Stimulated activated naive CD8-positive, alpha-beta T cell treated with anti-CD3 and anti-CD28 coated beads, Interleukin-15, amount 100 ng/mL, for 72 hours (primary cell): Measurements from ENCODE around the gene TCEANC2.
A peak's percentile ranks its signal among the peaks of the same experiment; 100 is the strongest.
"Not testable (repeated sequence)": the region's sequence is repeated elsewhere in the genome, so short reads cannot be mapped to it uniquely, and the experiment has no call there.

Experiments used
- ATAC-seq: fragments of 150-1000 bp; cut with Tn5 transposase; 2 replicates; pipeline ENCODE4 v1.10.0; 2021; ENCODE audit warnings: mild to moderate bottlenecking, moderate library complexity
- DNase-seq, 2 donors: peaks; one replicate each; pipeline ENCODE4 v3.0.0; 2021 to 2022
- H3K27ac Mint-ChIP-seq, 2 donors: one replicate each; pipeline ENCODE4 v1.8.0; 2022; ENCODE audit warnings: mild to moderate bottlenecking in 2 of 2, mixed read lengths in 2 of 2, moderate library complexity in 2 of 2
- H3K27me3 Mint-ChIP-seq: one replicate; pipeline ENCODE4 v1.8.0; 2022; ENCODE audit warnings: mixed read lengths
- H3K4me1 Mint-ChIP-seq: one replicate; pipeline ENCODE4 v1.8.0; 2022; ENCODE audit warnings: mild to moderate bottlenecking, mixed read lengths
- H3K4me3 Mint-ChIP-seq, 2 donors: one replicate each; pipeline ENCODE4 v1.8.0; 2022; ENCODE audit warnings: mild to moderate bottlenecking in 2 of 2, mixed read lengths in 2 of 2, moderate library complexity in 1 of 2
- H3K9me3 Mint-ChIP-seq, 2 donors: one replicate each; pipeline ENCODE4 v1.8.0; 2022; ENCODE audit warnings: mixed read lengths in 2 of 2

TCEANC2 gene

DNA sequence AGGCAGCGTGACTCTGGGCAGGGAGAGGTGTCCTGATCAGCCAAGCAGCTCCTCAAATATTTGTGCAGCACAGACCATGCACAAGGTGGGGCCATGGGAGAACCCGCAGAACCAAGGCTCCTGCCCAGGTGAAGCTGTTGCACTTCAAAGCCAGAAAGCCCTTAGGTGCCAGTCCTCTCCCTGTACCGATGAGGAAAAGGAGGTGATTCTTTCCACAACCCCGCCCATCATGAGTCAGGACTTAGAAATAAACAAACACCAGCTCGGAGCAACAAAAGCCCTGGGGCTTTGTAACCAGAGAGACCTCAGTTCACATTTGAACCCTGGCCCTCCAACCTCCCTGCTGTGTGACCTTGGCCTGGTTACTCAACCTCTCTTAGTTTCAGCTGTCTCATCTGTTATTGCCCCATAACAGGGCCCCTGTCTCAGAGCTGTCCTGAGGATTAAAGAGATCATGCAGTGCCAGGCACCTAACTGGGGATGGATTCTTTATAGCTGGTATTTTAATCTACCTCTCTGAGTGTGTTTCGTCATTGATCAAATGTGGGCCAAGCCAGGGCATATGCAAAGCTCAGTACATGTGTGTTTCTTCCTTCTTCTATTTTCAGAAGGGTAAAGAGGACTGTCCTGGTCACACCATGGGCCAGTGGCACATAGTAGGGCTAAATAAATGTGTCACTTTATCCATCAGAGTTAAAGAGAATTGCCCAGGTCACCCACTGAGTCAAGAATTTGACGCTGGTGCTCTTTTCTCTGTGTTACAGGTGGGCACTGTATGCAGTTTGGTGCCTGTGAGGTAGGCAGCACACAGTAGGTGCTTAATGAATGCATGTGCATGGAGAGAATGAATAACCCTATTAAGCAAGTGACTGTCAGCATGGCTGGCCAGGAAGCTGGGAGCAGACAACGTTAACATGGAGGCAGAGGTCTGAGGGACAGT is 36.8 kb upstream of the TCEANC2 start:
- ATAC-seq (no peak), DNase-seq (no peak)
- Mint-ChIP-seq H3K9me3 (no peaks in the 10 kb centered on the region), H3K27ac (peak overlapping the region; percentile 27 to 50), H3K4me3 (no peak overlapping the region), H3K27me3 (peaks cover 14% of the 10 kb centered on the region), H3K4me1 (no peaks in the 10 kb centered on the region)

DNA sequence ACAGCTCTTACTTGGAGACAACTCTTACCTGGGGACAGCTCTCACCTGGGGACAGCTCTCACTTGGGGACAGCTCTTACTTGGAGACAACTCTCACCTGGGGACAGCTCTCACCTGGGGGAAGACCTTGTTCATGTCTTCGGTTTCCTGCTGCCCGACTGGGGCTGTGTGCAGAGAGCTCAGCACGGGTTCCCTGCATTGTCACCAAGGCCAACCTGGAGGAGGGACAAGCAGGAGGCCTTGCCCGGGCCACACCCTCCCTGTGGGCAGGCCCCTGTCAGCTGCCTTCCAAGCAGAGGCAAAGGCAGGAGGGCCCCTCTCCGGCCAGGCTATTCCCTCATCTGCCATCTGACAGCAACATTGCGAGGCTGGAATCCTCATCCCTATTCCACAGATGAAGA is 35.4 kb upstream of the TCEANC2 start, which contains the start of gene LDLRAD1:
TSS of gene LDLRAD1 (minus strand) at position 208 of the 400 bp plus-strand sequence. CDS start at position 134, 74 bp downstream.
- DNase-seq (no peak), ATAC-seq (no peak)
- H3K4me1 Mint-ChIP-seq = no peaks in the 10 kb centered on the region
- H3K27ac Mint-ChIP-seq = peak within 1 kb of the TSS in 1 of 2 donors; percentile 59
- H3K27me3 Mint-ChIP-seq = peaks cover 10% of the 10 kb centered on the region
- no peak within 1 kb of the TSS for H3K4me3 Mint-ChIP-seq
- no peaks in the 10 kb centered on the region for H3K9me3 Mint-ChIP-seq

DNA sequence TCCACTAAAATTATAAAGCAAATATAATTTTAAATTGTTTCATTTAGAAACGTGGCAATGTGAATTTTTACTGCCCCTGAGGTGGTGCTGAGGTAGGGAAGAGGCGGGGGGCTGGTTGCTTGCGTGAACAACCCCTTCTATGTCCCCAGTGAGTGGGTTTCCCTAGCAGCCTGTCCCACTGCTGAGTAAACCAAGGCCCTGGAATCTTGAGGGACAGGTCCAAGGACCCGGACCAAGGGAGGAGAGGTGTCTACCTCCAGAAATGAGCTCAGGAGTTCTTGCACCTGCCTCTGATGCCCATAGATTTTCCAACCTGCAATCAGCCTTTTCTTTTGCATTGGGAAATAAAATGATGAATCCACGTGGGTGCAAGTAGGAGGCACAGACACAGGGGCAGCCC is 34.8 kb upstream of the TCEANC2 start:
- no peak overlapping the region for H3K4me3 Mint-ChIP-seq
- no peak overlapping the region for H3K27ac Mint-ChIP-seq
- no peaks in the 10 kb centered on the region for H3K4me1 Mint-ChIP-seq
- H3K9me3 Mint-ChIP-seq = no peaks in the 10 kb centered on the region
- ATAC-seq (no peak), DNase-seq (no peak)
- H3K27me3 Mint-ChIP-seq = peaks cover 4% of the 10 kb centered on the region

DNA sequence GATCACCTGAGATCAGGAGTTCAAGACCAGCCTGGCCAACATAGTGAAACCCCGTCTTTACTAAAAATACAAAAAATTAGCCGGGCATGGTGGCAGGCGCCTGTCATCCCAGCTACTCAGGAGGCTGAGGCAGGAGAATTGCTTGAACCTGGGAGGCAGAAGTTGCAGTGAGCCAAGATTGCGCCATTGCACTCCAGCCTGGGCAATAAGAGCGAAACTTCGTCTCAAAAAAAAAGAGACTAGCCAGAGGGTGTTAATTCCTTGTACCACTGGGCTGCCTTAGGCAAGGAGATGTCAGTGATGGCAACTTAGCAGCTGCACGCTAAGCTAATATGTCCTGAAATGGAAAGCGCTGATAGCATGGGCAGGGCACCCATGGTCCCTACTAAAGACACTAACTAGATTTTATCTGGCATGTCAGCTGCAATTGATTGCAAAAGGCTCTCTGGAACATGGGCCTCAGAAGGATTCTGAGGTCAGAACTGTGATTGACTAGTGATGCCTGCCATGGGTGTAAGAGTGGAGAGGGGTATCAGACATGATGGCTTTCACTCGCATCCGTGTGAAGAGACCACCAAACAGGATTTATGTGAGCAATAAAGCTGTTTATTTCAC is 33.7 kb upstream of the TCEANC2 start:
- DNase-seq = not testable (repeated sequence)

DNA sequence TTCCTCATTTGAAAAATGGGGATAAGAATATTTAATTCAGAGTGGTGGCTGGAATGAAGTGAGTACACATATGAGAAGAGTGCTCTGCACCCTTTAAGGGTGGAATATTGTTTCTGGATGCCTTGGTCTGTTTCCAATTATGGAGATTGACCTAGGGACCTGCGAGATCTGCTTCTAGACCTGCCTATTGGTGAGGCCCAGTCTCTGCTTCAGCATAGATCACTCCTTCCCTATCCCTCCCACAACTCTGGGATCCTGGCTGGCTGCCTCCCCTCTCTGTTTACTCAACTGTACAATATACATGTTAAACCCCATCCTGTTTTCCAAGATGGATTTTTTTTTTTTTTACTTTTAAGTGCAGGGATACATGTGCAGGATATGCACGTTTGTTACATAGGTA is 29.1 kb upstream of the TCEANC2 start:
- Mint-ChIP-seq H3K9me3 (no peaks in the 10 kb centered on the region), H3K4me3 (no peak overlapping the region)
- DNase-seq = no peak

More for the DNA sequence above, 33.7 kb upstream of the TCEANC2 start:
- H3K4me3 Mint-ChIP-seq, H3K9me3 Mint-ChIP-seq, H3K27ac Mint-ChIP-seq, H3K27me3 Mint-ChIP-seq, ATAC-seq, H3K4me1 Mint-ChIP-seq: not testable (repeated sequence)

DNA sequence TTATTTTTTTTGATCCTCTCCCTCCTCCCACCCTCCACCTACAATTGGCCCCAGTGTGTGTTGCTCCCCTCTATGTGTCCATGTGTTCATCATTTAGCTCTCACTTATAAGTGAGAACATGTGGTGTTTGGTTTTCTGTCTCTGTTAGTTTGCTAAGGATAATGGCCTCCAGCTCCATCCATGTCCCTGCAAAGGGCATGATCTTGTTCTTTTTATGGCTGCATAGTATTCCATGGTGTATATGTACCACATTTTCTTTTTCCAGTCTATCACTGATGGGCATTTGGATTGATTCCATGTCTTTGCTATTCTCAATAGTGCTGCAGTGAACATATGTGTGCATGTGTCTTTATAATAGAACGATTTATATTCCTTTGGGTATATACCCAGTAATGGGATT is 28.6 kb upstream of the TCEANC2 start:
- H3K27ac Mint-ChIP-seq, ATAC-seq, DNase-seq, H3K4me1 Mint-ChIP-seq, H3K27me3 Mint-ChIP-seq, H3K4me3 Mint-ChIP-seq, H3K9me3 Mint-ChIP-seq: not testable (repeated sequence)

More for the DNA sequence above, 29.1 kb upstream of the TCEANC2 start:
- ATAC-seq = no peak
- Mint-ChIP-seq H3K27me3 (no peaks in the 10 kb centered on the region), H3K27ac (no peak overlapping the region), H3K4me1 (no peaks in the 10 kb centered on the region)

DNA sequence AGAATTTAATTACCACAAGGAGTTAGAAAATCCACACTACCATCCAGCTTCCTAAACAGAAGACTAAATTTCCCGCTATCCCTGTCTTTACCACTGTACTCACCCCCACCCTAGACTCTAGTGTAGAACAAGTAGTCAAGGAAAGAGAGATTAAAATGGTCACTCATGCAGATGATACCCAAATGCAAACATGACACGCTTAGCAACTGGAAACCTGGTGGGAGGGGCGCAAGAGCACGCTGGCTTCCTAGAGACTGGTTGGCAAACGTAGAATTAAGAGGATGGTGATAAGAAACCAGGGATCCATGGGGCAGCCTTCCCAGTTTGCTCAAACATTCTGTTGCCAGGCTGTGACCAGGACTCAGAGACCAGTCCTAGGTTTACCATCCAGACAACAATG is 25.6 kb upstream of the TCEANC2 start:
- no peaks in the 10 kb centered on the region for H3K4me1 Mint-ChIP-seq
- H3K27me3 Mint-ChIP-seq = no peaks in the 10 kb centered on the region
- ATAC-seq (no peak), DNase-seq (no peak)
- no peaks in the 10 kb centered on the region for H3K9me3 Mint-ChIP-seq
- H3K4me3 Mint-ChIP-seq = no peak overlapping the region
- H3K27ac Mint-ChIP-seq = no peak overlapping the region

DNA sequence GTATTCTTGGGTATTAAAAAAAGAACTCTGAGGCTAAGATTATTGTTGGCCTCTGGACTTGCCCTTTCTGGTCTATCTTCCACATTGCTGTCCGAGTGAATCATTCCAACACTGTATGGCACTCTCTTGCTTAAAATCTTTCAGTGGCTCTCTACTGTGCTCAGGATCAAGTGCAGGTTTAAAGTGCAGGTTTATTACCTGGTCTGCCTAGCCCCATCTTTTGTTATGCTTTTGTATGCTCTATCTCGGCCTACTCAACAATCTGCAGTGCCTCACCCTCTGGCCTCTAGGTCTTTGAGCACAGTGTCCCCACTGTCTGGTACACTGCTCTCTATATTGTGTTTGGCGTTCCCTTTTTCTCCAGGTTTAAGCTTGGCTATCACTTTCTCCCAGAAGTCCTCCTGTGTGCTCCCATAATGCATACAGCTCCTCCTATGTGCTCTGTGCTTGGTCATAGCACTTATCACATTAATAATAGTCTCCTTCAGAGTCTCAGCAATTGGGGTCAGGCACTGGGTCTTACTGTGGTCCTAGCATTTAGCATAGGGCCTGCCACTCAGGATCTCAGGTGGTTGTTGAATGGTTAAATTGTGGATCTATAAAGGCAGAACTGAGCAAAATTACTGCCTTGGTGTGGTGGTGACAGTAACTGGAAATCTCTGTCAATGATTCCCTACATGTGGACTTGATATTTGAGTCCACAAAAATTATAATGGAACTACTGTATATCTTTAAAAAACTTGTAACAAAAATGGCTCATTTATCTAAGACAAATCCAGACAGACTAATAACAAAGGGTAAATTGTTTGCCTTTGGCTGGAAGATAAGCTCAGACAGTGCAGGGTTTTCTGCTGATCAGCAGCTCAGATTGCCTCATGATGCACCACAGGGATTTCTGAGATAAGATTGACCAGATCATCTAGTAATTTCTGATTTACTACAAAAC is 24.8 kb upstream of the TCEANC2 start:
- Mint-ChIP-seq H3K27me3 (no peaks in the 10 kb centered on the region), H3K27ac (peak overlapping the region in 1 of 2 donors; percentile 34), H3K4me1 (no peaks in the 10 kb centered on the region), H3K4me3 (no peak overlapping the region), H3K9me3 (no peaks in the 10 kb centered on the region)
- DNase-seq (no peak), ATAC-seq (no peak)

DNA sequence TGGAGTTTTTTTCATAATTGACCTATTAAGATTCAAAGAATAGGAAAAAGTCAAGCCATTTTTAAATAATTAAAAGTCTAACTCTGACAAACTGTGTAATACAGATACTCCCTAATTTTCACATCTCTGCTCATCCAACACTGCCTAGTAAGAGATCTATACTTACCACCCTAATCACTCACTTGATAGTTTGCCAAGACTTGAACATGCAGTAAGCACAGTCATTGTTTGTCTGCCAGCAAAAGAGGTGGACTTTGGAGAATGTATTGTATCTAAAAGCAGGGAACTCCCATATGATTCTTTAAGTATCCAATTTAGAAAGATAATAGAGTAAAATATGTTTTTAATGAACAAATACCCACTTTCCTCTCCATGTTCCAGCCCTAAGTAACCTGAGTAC is 15.9 kb upstream of the TCEANC2 start:
- ATAC-seq (no peak), DNase-seq (no peak)
- Mint-ChIP-seq H3K4me1 (no peaks in the 10 kb centered on the region), H3K27me3 (no peaks in the 10 kb centered on the region), H3K27ac (peak overlapping the region in 1 of 2 donors; percentile 22), H3K9me3 (no peaks in the 10 kb centered on the region), H3K4me3 (no peak overlapping the region)

DNA sequence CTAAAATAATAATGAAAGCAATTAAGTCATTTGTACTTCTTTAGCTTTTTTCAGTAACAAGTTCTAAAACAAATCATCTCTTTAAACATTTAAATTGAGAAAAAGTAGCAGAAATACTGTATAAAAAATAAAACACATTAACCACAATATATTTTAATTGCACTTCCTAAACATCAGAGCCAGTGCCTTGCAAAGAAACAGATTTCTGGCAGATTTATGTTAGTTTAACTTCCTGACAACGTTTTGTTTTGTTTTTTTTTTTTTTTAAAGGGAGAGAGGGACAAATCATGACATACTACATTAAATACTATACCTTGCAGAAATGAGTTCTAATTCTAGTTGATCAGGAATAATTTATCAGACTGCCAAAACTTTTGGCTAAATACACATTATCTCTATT is 11.6 kb upstream of the TCEANC2 start:
- no peaks in the 10 kb centered on the region for H3K27me3 Mint-ChIP-seq
- H3K27ac Mint-ChIP-seq = peak overlapping the region in 1 of 2 donors; percentile 70
- H3K4me1 Mint-ChIP-seq = peaks cover 13% of the 10 kb centered on the region
- no peak overlapping the region for H3K4me3 Mint-ChIP-seq
- DNase-seq (no peak), ATAC-seq (no peak)
- H3K9me3 Mint-ChIP-seq = no peaks in the 10 kb centered on the region

DNA sequence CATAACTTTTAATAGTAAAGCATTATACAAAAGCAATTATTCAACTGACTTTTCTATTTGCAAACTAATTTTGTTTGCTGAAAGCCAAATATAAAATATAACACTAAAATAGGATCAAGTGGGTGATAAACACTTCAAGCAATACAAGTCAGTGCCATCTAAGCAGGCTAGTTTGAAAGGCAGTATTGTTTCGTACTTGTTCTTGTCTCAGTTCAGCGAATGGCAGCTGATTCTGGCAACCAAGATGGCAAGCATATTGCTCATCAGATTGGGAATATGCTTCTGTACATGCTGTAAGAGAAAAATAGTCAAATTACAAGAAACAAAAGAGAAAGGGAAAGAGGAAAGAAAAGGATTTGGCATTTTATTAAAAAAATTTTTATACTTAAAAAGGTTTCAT is 7.9 kb upstream of the TCEANC2 start:
- ATAC-seq (no peak), DNase-seq (no peak)
- Mint-ChIP-seq H3K9me3 (no peaks in the 10 kb centered on the region), H3K4me1 (peaks cover 25% of the 10 kb centered on the region), H3K4me3 (no peak overlapping the region), H3K27ac (peak overlapping the region in 1 of 2 donors; percentile 89), H3K27me3 (no peaks in the 10 kb centered on the region)

DNA sequence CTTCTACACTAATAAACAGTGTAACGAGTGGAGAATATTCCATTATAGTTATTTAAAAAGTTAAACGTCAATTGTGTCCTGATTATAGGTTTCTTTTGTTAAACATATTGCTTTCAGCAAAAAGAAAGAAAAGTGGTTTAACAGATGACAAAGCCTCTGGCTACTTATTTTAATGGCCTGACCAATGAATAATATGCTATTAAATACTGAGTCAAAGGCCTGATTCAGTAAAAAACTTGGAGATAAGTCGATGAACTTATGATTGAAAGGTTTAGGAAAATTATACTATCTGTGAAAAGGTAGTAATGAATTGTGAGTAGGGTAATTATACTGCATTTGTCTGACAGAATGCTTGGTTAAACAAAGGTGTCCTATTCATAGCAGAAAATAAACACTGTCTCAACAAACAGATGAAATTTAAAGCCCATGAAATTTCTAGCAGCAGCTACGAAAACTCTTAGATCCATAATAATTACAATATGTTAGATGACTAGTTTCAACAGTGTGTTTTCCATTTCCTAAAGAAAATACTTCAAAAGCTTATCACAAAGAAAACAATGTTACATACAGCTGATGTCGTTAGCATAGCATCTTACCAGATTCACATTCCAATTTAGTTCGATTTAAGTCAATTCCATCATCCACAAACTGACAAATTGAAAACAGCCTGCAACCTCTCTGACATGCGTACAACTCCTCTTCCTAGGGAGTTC is 6.6 kb upstream of the TCEANC2 start:
- ATAC-seq (no peak), DNase-seq (no peak)
- no peak overlapping the region for H3K4me3 Mint-ChIP-seq
- peak overlapping the region in 1 of 2 donors; percentile 57 for H3K27ac Mint-ChIP-seq
- no peaks in the 10 kb centered on the region for H3K27me3 Mint-ChIP-seq
- no peaks in the 10 kb centered on the region for H3K9me3 Mint-ChIP-seq
- peaks cover 25% of the 10 kb centered on the region for H3K4me1 Mint-ChIP-seq

DNA sequence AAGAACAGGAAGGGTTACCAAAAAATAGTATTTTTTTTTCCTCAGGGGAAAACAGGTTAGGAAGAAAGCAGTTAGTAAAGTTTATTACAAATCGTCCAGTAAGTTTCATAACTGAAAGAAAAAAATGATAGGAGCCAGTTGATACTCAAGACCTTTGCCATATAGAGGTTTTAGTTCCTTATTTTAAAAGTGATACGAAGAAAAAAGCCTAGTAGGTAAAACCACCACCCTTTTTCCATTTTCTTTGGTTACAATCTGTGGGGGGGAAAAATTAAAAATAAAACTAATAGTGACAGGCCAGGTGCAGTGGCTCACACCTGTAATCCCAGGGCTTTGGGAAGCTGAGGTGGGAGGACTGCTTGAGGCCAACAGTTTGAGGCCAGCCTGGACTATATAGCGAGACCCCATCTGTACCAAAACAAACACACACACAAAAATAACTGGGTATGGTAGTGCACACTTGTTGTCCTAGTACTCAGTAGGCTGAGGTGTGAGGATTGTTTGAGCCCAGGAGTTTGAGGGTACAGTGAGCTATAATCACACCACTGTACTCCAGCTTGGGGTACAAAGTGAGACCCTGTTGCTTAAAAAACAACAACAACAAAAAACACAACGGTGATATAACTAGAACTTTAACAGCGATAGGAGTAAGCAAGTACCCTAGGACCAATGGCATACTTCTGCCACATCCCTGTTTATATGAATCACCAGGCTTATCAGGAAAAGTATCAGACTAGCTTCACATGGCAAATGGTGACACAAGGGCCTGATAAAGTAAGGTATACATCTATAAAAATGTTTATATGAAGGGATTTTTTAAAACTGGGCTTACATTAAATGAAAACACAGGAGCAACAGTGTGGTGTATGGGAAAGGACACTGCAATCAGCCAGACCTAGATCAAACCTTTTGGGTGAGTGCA is 5.8 kb upstream of the TCEANC2 start:
- Mint-ChIP-seq H3K4me3 (peak overlapping the region in 1 of 2 donors; percentile 18), H3K4me1 (peaks cover 25% of the 10 kb centered on the region), H3K9me3 (no peaks in the 10 kb centered on the region), H3K27me3 (no peaks in the 10 kb centered on the region), H3K27ac (peak overlapping the region in 1 of 2 donors; percentile 57)
- ATAC-seq (no peak), DNase-seq (no peak)

DNA sequence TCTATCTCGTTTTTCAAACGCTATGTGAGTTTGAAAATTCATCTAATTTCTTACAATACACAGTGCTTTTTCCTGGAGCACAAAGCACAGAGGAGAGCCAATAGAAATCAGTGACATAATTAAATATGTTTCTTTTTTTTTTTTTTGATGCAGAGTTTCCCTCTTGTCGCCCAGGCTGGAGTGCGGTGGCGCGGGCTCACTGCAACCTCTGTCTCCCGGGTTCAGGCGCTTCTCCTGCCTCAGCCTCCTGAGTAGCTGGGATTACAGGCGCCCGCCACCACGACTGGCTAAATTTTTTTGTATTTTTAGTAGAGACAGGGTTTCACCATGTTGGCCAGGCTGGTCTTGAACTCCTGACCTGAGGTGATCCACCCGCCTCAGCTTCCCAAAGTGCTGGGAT is 3.0 kb upstream of the TCEANC2 start:
- H3K4me3 Mint-ChIP-seq, ATAC-seq, H3K9me3 Mint-ChIP-seq, DNase-seq, H3K27me3 Mint-ChIP-seq: not testable (repeated sequence)
- Mint-ChIP-seq H3K27ac (peak overlapping the region in 1 of 2 donors; percentile 42), H3K4me1 (peaks cover 35% of the 10 kb centered on the region)
